Activated CD4-positive, alpha-beta T cell treated with anti-CD3 and anti-CD28 coated beads, Interleukin-2, Interleukin-4, amounts not matched to agents 100 ng/mL and 50 ng/mL, durations not matched to agents 16 hours and 8 hours (primary cell): ENCODE measurements around the gene VRK3.

Experiments used
- DNase-seq: peaks from one replicate; pipeline ENCODE4 v3.0.0-alpha.2; 2020; ENCODE audit warnings: low spot score

The VRK3 gene

GRCh38 chr19:50030937-50031336, 5.8 kb upstream of the VRK3 start:
- DNase-seq = no peak

- DNase-seq = no peak
Measured at GRCh38 chr19:50030225-50030624, 5.1 kb upstream of the VRK3 start.

DNA sequence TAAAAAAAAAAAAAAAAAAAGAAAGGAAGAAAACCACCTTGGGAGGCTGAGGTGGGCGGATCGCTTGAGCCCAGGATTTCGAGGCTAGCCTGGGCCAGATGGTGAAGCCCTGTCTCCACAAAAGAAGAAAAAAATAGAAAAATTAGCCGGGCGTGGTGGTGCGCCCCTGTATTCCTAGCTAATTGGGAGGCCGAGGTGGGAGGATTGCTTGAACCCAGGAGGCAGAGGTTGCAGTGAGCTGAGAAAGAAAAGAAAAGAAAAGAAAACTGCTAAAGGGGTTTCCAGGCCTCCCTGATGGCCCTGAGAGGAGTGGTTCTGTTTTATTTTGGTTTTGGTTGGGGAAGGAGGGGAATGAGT, 1.4 kb upstream of the VRK3 start:
- DNase-seq = no peak

DNA sequence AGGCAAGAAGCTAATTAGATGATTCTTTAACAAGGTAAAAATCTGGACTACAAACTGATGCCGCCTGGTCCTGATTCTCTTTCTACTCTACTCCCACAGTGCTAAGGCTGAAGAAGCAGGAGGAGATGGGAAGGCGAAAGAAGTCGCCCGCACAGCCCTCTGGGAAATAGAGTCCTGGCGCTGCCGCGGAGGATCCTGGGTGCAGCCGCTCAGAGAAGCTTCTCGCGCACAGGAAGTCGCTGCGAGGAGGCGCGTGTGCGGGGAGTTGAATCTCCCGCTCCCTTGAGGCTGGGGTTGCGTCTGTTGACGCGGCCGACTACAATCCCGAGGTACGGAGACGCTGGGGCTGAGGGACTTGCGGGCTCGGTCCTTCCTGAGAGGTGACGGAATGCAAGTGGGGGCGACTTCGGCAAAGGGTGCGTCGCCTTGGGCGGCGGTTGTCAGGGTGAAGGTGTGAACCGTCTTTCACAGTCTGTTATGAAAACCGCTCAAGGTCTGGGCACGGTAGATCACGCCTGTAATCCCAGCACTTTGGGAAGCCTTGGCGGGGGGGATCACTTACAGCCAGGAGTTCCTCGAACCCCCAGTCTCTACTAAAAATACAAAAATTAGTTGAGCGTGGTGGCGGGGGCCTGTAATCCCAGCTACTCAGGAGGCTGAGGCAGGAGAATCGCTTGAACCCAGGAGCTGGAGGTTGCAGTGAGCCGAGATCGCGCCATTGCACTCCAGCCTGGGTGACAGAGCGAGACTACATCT, 800 bp upstream of the VRK3 start, which contains the start of gene ZNF473:
Gene ZNF473, plus strand, starts transcription at position 212 of the 756 bp plus-strand sequence. CDS start 5,078 bp downstream, outside the sequence.
- peak; percentile 92 for DNase-seq

DNA sequence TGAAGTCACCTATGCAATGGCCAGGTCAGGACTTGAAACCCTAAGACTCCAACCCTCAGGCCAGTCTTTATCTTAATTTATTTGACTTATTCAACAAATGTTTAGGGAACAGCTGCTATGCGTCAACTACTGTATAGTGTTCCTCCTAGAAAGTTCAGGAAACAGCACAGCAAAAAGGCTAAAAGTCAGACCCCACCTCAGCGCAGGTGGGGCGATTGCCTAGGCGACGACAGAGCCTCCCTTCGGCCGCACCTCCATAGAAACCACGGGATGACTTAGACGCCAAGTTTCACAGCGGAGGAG, 502 bp downstream of the VRK3 start:
- DNase-seq = no peak

GRCh38 chr19:50022823-50023222, 2.3 kb downstream of the VRK3 start:
- no peak for DNase-seq

- no peak for DNase-seq
Measured at GRCh38 chr19:50020481-50020880, 4.7 kb downstream of the VRK3 start.

DNA sequence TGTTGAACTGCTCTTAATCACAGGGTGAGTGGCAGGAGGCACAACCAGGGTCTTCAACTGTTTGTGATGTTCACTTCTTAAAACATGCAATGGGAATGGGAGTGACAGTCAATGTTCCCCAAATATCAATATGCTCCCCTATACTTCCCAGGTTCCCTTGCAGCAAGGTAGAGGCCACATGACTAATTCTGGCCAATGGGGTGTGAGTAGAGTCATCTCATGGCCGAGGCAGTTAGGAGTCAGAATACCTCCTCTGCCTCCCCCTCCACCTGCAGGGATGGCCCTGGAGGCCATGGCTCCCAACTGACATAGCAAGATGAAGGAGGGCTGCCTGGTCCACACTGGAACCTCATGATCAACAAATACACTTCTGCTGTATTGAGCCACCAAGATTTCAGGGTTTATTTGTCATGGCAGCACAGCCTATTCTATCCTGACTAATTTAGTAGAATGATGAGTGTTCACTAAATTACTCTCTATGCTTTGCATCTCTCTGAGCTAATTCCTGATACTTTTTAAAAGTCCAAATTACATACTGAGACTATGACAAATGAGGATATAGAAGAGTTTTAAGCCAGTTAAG, 8.9 kb downstream of the VRK3 start:
- no peak for DNase-seq

DNA sequence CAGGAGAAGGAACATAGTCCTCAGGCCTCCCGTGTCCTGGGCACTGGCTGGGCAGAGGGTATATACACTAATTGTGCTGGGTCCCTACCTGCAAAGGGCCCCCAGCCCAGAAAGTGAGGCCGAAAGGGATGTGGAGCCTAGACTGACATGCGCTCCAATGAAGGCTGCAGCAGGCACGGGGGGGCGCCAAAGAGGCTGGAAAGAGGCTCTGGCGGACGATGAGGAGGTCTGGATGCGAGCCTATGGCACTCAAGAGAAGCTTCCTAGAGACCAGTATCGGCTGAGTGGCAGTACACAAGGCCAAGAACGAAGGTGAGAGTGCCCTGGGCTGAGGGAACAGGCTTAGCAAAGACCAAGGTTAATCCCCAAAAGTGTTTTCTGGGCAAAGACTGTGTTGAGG, 16.6 kb downstream of the VRK3 start:
- DNase-seq = no peak

DNA sequence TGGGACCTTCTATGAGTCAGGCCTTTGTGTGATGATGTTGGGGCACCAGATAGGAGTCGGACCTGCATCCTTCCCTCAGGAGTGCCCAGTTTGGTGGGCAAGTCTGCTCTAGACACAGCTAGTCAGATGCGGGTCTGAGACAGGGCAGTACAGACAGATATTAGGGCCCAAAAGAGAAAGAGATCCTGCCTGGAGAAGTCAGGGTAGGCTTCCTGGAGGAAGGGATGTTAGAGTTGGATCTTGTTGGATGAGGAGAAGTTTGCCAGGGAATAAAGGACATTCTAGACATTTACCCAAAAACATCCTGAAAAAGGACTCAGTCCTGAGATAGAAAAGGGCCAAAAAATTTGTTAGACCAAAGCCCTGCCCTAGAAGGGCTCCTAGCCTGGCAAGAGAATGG, 17.2 kb downstream of the VRK3 start:
- DNase-seq = no peak

GRCh38 chr19:50007170-50007569, 18.0 kb downstream of the VRK3 start:
- no peak for DNase-seq

DNA sequence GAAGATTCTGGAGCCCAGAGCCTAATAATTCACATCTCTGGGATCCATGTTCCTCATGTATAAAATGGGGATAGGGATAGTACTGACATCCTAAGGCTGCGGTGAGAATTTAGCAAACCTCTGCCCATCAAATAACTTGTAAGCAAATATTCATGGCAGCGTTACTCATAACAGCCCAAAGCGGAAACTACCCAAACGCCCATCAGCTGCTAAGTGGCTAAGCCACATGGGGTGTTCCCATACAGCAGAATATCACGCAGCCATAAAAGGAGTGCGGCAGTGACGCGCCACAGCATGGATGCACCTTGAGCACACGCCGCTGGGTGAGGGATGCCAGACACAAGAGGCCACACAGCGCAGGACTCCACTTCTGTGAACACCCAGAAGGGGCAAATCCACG, 19.7 kb downstream of the VRK3 start:
- DNase-seq = peak; percentile 28

GRCh38 chr19:50003810-50004419, 21.3 kb downstream of the VRK3 start:
- peak; percentile 74 for DNase-seq

GRCh38 chr19:50003254-50003788, 21.9 kb downstream of the VRK3 start:
- no peak for DNase-seq

DNA sequence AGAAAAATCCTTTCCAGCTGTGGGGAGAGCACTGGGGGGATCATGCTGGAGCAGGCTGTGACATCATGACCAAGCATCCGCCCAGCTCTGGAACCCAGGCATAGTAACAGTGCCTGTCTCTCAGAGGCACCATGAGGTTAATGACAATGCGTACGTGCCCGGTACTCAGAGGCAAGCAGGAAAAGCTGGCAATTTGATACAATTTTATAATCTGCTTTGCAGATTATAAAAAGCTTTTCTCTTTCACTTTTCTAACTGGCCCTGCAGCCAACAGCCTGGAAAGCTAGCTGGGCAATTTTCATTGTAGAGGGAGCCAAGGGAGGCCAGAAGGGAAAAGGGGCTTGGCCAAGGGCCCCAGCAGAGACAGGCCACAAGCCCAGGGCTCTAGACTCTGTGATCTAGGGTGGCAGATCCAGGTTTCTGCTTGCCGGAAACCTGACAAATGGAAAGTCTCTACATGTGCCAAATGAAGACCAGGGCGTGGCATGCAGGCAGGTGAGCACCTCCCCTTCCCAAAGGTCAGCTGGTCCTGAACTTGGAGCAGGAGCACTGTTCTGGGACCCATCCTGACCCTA, 22.7 kb downstream of the VRK3 start:
- DNase-seq = no peak

DNA sequence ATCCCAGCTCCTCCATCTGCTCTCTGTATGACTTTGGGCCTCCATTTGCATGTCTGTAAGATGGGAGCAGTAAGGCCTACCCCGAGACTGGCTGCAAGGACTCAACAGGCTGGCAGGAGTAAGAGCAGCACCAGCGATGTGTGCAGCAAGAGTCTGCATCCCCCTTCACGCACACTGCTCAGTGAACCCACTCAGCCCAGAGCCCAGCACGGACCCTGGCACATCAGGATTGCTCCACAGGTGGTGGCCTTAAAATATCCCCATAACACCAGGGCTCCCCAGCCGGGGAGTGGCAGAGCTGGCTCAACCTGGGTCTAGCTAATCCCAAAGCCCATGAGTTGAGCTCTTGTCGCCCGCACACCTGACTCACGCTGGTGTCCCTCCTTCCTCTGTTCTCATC, 23.4 kb downstream of the VRK3 start:
- DNase-seq = no peak

- no peak for DNase-seq
Measured at GRCh38 chr19:50000841-50001557, 24.2 kb downstream of the VRK3 start.

- DNase-seq = no peak
Measured at GRCh38 chr19:50000038-50000840, 24.9 kb downstream of the VRK3 start.

GRCh38 chr19:49999371-50000010, 25.7 kb downstream of the VRK3 start:
- no peak for DNase-seq

- peak; percentile 49 for DNase-seq
Measured at GRCh38 chr19:49997709-49998108, 27.5 kb downstream of the VRK3 start.

GRCh38 chr19:49988433-49988832, 36.7 kb downstream of the VRK3 start:
- DNase-seq = peak; percentile 20
